ENCODE measurements around the gene SGO1. TPM values are rescaled to one million over a fixed set of nuclear protein-coding genes. Genes with fewer than 3 reads are reported as not detected.

The SGO1 gene
- total and polyA plus RNA-seq, 4 donors = 0.44 to 1.0 (median 0.83) TPM

DNA sequence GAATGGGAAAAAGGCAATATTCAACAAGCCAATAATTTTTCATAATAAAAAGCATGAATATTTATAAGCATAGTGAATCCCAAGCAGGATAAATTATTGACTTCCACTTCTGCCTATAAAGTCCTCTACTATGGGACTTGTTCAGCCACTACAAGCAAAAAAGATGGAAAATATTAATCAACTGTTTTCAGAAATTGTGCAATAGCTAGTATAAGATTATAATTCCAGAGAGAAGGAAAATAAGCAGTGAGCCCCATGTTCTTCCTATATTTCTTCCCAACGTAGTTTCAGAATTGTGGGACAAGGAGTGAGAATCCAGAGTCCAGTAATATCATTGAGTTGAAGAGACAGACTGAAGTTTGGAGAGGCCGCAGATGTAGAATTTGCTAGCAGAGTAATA, 24.3 kb downstream of the SGO1 start:
- Histone ChIP-seq H3K9ac (ENCODE audit: insufficient read depth in 1 of 2, low read length in 2 of 2) (no peak overlapping the region), H3K36me3 (ENCODE audit: control insufficient read depth in 4 of 4, insufficient read depth in 4 of 4, low read length in 4 of 4) (peaks cover 0 to 2% (median 0%) of the 10 kb centered on the region in 4 donors), H3K4me1 (ENCODE audit: control insufficient read depth in 5 of 5, insufficient read depth in 5 of 5, low read length in 5 of 5) (peaks cover 0 to 4% (median 0%) of the 10 kb centered on the region in 5 donors), H3K27me3 (ENCODE audit: control insufficient read depth in 3 of 3, insufficient read depth in 3 of 3, low read length in 2 of 3) (no peaks in the 10 kb centered on the region), H3K27ac (ENCODE audit: low read depth in 1 of 2, low read length in 1 of 2) (no peak overlapping the region), H3K4me3 (no peak overlapping the region), H3K9me3 (ENCODE audit: control insufficient read depth in 4 of 4, insufficient read depth in 3 of 4, low read length in 3 of 4) (no peaks in the 10 kb centered on the region)
- TF ChIP-seq, protein P1, sequence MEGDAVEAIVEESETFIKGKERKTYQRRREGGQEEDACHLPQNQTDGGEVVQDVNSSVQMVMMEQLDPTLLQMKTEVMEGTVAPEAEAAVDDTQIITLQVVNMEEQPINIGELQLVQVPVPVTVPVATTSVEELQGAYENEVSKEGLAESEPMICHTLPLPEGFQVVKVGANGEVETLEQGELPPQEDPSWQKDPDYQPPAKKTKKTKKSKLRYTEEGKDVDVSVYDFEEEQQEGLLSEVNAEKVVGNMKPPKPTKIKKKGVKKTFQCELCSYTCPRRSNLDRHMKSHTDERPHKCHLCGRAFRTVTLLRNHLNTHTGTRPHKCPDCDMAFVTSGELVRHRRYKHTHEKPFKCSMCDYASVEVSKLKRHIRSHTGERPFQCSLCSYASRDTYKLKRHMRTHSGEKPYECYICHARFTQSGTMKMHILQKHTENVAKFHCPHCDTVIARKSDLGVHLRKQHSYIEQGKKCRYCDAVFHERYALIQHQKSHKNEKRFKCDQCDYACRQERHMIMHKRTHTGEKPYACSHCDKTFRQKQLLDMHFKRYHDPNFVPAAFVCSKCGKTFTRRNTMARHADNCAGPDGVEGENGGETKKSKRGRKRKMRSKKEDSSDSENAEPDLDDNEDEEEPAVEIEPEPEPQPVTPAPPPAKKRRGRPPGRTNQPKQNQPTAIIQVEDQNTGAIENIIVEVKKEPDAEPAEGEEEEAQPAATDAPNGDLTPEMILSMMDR (IDR thresholded peaks at IDR 0.05; ENCODE audit: control extremely low read depth, extremely low read depth) = no peak
- 91 to 99% methylated on average over 2 of the region's 2 CpGs for WGBS, 2 donors
- ATAC-seq (ENCODE audit: insufficient read depth, low FRiP score) (no peak), DNase-seq (no peak)

DNA sequence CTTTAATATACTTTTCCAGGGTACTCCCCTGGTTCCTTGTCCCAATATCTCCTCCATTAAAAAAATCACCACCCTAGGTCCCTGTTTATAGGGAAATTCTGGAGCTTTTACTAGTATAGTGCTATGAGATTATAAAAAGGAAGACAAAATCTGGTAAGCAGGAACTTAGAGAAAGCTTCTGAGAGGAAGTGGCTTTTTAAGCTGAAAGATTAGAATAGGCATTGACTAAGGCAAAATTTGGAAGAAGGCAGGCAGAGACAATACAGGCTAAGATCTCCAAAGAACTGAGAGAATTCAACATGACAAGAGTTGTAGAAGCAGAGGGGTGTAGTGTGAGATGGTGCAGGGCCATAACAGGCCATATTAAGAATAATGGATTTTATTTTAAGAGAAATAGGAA, 25.8 kb downstream of the SGO1 start:
- Histone ChIP-seq H3K9me3 (ENCODE audit: control insufficient read depth in 4 of 4, insufficient read depth in 3 of 4, low read length in 3 of 4) (no peaks in the 10 kb centered on the region), H3K36me3 (ENCODE audit: control insufficient read depth in 4 of 4, insufficient read depth in 4 of 4, low read length in 4 of 4) (peaks cover 0 to 2% (median 0%) of the 10 kb centered on the region in 4 donors), H3K9ac (ENCODE audit: insufficient read depth in 1 of 2, low read length in 2 of 2) (no peak overlapping the region), H3K27ac (ENCODE audit: low read depth in 1 of 2, low read length in 1 of 2) (no peak overlapping the region), H3K4me1 (ENCODE audit: control insufficient read depth in 5 of 5, insufficient read depth in 5 of 5, low read length in 5 of 5) (peaks cover 0 to 4% (median 0%) of the 10 kb centered on the region in 5 donors), H3K4me3 (no peak overlapping the region), H3K27me3 (ENCODE audit: control insufficient read depth in 3 of 3, insufficient read depth in 3 of 3, low read length in 2 of 3) (no peaks in the 10 kb centered on the region)
- ATAC-seq (ENCODE audit: insufficient read depth, low FRiP score) (no peak), DNase-seq (no peak)
- TF ChIP-seq, protein P1 (IDR thresholded peaks at IDR 0.05; ENCODE audit: control extremely low read depth, extremely low read depth) = no peak

DNA sequence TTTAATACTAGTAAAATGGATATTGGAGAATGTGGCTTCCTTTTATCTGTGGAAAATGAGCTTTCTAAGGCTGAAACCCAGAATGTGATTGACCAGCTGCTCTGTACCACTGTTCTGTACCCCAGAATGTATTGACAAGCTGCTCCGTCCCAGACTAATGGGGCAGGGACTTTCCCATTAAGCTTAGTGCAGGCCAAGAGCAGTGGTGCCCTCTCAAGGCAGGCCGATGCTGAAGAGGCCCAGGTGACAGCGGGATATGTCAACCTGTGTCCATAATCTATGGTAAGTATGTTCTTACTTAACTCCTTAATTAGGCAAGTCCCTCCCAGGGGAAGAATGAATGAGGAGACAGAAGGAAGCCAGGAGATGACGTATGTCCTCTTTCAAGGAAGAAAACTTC, 31.1 kb downstream of the SGO1 start:
- TF ChIP-seq, protein P1 (IDR thresholded peaks at IDR 0.05; ENCODE audit: control extremely low read depth, extremely low read depth) = no peak
- WGBS, 2 donors = 90 to 95% methylated on average over 4 of the region's 4 CpGs
- Histone ChIP-seq H3K9ac (ENCODE audit: insufficient read depth in 1 of 2, low read length in 2 of 2) (no peak overlapping the region), H3K4me1 (ENCODE audit: control insufficient read depth in 5 of 5, insufficient read depth in 5 of 5, low read length in 5 of 5) (no peaks in the 10 kb centered on the region), H3K27ac (ENCODE audit: low read depth in 1 of 2, low read length in 1 of 2) (no peak overlapping the region), H3K27me3 (ENCODE audit: control insufficient read depth in 3 of 3, insufficient read depth in 3 of 3, low read length in 2 of 3) (no peaks in the 10 kb centered on the region), H3K9me3 (ENCODE audit: control insufficient read depth in 4 of 4, insufficient read depth in 3 of 4, low read length in 3 of 4) (no peaks in the 10 kb centered on the region), H3K4me3 (no peak overlapping the region), H3K36me3 (ENCODE audit: control insufficient read depth in 4 of 4, insufficient read depth in 4 of 4, low read length in 4 of 4) (peaks cover 0 to 5% (median 2%) of the 10 kb centered on the region in 4 donors)
- ATAC-seq (ENCODE audit: insufficient read depth, low FRiP score) (no peak), DNase-seq (no peak)

DNA sequence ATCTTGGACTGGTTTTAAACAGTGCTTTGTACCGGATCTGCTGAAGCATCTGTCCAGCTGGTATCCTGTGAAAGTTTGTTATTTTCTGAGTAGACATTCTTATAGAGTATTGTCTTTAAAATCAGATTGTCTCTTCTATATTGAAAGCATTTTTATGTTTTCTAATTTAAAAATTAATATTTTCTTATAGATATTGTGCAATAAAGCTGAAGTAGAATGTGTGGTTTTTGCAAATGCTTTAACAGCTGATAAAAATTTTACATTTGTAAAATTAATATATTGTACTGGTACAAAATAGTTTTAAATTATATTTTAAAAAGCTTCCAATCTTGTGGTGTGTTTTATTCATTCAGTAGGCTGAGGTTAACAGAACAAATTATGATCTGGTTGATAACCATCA, 31.9 kb downstream of the SGO1 start:
- TF ChIP-seq, protein P1 (IDR thresholded peaks at IDR 0.05; ENCODE audit: control extremely low read depth, extremely low read depth) = no peak
- no peak for ATAC-seq (ENCODE audit: insufficient read depth, low FRiP score)
- 95 to 96% methylated on average over 1 of the region's 1 CpG for WGBS, 2 donors

More for the DNA sequence above, 31.9 kb downstream of the SGO1 start:
- Histone ChIP-seq H3K9me3 (ENCODE audit: control insufficient read depth in 4 of 4, insufficient read depth in 3 of 4, low read length in 3 of 4) (no peaks in the 10 kb centered on the region), H3K9ac (ENCODE audit: insufficient read depth in 1 of 2, low read length in 2 of 2) (no peak overlapping the region), H3K36me3 (ENCODE audit: control insufficient read depth in 4 of 4, insufficient read depth in 4 of 4, low read length in 4 of 4) (peaks cover 0 to 6% (median 3%) of the 10 kb centered on the region in 4 donors), H3K4me1 (ENCODE audit: control insufficient read depth in 5 of 5, insufficient read depth in 5 of 5, low read length in 5 of 5) (peaks cover 0 to 1% (median 0%) of the 10 kb centered on the region in 5 donors), H3K27me3 (ENCODE audit: control insufficient read depth in 3 of 3, insufficient read depth in 3 of 3, low read length in 2 of 3) (no peaks in the 10 kb centered on the region), H3K27ac (ENCODE audit: low read depth in 1 of 2, low read length in 1 of 2) (no peak overlapping the region), H3K4me3 (no peak overlapping the region)
- no peak for DNase-seq

Data from lung (tissue), 12 donors.